Osteoblast (primary cell): ENCODE data around the gene STK32B. TPM values are rescaled to one million over a fixed set of nuclear protein-coding genes. Genes with fewer than 3 reads are reported as not detected.

ENCODE experiments used
- DNase-seq: peaks from one replicate; pipeline ENCODE4 v3.0.0; 2011; ENCODE audit warnings: low spot score, mixed read lengths; ENCODE audit not compliant: insufficient read length; ENCODE audit errors: missing footprints
- H2AFZ ChIP-seq: 2 replicates; pipeline ENCODE4 v1.6.0; 2011; ENCODE audit warnings: mild to moderate bottlenecking, low read length
- H3K27ac ChIP-seq: 2 replicates; pipeline ENCODE4 v1.5.1; 2011; ENCODE audit warnings: mild to moderate bottlenecking, low read depth, low read length, moderate library complexity
- H3K27me3 ChIP-seq: 2 replicates; pipeline ENCODE4 v1.6.0; 2012; ENCODE audit warnings: mild to moderate bottlenecking, control low read depth, inconsistent platforms, low read length, moderate library complexity; ENCODE audit not compliant: insufficient read depth
- H3K36me3 ChIP-seq: 2 replicates; pipeline ENCODE4 v1.5.1; 2011; ENCODE audit warnings: mild to moderate bottlenecking, low read length, control low read depth, moderate library complexity; ENCODE audit not compliant: insufficient read depth
- H3K4me1 ChIP-seq: 2 replicates; pipeline ENCODE4 v1.5.1; 2011; ENCODE audit warnings: mild to moderate bottlenecking, low read length, control low read depth, moderate library complexity; ENCODE audit not compliant: insufficient read depth
- H3K4me2 ChIP-seq: 2 replicates; pipeline ENCODE4 v1.6.0; 2011; ENCODE audit warnings: mild to moderate bottlenecking, low read length; ENCODE audit not compliant: insufficient read depth
- H3K4me3 ChIP-seq: fragments of 200-600 bp; sonication (generic); 3 replicates; pipeline ENCODE4 v1.5.1; 2012; ENCODE audit warnings: mild to moderate bottlenecking, low read length, inconsistent platforms; ENCODE audit not compliant: insufficient read depth
- H3K79me2 ChIP-seq: 2 replicates; pipeline ENCODE4 v1.6.0; 2012; ENCODE audit warnings: mild to moderate bottlenecking, low read length, control low read depth, inconsistent platforms; ENCODE audit not compliant: insufficient read depth
- H3K9me3 ChIP-seq: 2 replicates; pipeline ENCODE4 v1.5.1; 2011; ENCODE audit warnings: low read depth, low read length, control low read depth
- H4K20me1 ChIP-seq: 2 replicates; pipeline ENCODE4 v1.6.0; 2012; ENCODE audit warnings: mild to moderate bottlenecking, low read length, control low read depth; ENCODE audit not compliant: insufficient read depth
- total RNA-seq: library from RNA; depleted of rRNA; stranded (reverse); fragments of >200 nt; gene quantifications from 2 replicates; pipeline ENCODE4 v1.2.3, GENCODE V29; 2012
- TF ChIP-seq, protein P1 (sequence below): IDR thresholded peaks from 2 replicates; pipeline ENCODE4 v1.5.1; 2011; ENCODE audit warnings: mild to moderate bottlenecking, low read depth, low read length, moderate library complexity; ENCODE audit errors: extremely low read depth

Gene STK32B
- total RNA-seq, 1 donor = 1.1 TPM

DNA sequence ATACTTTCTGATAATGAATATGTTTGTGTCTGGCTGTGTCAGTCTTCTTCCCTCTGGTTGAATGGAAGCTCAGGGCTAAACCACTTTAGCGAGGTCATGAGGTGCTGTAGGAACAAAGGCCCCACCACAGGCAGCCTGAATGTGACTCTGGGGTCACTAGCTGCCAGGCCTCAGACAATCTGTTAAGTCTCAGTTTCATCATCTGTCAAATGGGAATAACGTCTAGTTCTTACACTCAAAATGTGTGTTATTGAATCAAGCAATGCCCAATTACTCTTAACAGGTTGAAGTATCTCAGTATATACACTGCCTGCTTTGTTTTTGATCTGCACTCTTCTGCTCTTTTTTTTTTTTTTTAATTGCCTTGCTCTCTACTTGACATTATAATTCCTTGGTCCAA is 148.6 kb downstream of the STK32B start:
- no peaks in the 10 kb centered on the region for H3K36me3 ChIP-seq
- H2AFZ ChIP-seq = no peak overlapping the region
- no peak overlapping the region for H3K4me3 ChIP-seq
- H3K79me2 ChIP-seq = no peaks in the 10 kb centered on the region
- DNase-seq = no peak
- no peaks in the 10 kb centered on the region for H3K9me3 ChIP-seq
- no peaks in the 10 kb centered on the region for H3K4me1 ChIP-seq
- H3K4me2 ChIP-seq = no peak overlapping the region
- H3K27ac ChIP-seq = no peak overlapping the region
- TF ChIP-seq, protein P1, sequence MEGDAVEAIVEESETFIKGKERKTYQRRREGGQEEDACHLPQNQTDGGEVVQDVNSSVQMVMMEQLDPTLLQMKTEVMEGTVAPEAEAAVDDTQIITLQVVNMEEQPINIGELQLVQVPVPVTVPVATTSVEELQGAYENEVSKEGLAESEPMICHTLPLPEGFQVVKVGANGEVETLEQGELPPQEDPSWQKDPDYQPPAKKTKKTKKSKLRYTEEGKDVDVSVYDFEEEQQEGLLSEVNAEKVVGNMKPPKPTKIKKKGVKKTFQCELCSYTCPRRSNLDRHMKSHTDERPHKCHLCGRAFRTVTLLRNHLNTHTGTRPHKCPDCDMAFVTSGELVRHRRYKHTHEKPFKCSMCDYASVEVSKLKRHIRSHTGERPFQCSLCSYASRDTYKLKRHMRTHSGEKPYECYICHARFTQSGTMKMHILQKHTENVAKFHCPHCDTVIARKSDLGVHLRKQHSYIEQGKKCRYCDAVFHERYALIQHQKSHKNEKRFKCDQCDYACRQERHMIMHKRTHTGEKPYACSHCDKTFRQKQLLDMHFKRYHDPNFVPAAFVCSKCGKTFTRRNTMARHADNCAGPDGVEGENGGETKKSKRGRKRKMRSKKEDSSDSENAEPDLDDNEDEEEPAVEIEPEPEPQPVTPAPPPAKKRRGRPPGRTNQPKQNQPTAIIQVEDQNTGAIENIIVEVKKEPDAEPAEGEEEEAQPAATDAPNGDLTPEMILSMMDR = no peak
- H3K27me3 ChIP-seq = no peaks in the 10 kb centered on the region
- H4K20me1 ChIP-seq = no peaks in the 10 kb centered on the region

DNA sequence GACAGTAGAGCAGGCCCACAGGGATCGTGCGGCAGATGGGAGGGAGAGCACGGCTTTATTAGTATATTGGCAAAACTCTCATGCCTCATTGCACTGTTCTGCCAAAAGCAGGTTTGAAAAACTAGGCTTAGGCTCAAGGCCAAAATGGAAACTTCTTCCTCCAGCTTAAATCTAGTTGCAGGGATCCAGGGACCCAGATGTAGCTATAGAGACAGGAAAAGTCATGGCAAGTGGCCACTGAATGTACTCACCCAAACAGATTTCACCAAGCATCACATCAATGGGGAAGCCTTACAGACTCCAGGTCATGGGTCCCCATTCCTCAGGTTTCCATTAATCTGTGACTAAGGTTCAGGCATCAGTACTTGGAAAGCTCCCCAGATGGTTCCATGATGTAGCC is 149.2 kb downstream of the STK32B start:
- no peak overlapping the region for H3K4me2 ChIP-seq
- H3K4me3 ChIP-seq = no peak overlapping the region
- H3K27ac ChIP-seq = no peak overlapping the region
- no peak for DNase-seq
- no peaks in the 10 kb centered on the region for H3K79me2 ChIP-seq
- H3K27me3 ChIP-seq = no peaks in the 10 kb centered on the region
- H3K4me1 ChIP-seq = no peaks in the 10 kb centered on the region
- H3K9me3 ChIP-seq = no peaks in the 10 kb centered on the region
- H2AFZ ChIP-seq = no peak overlapping the region
- no peaks in the 10 kb centered on the region for H4K20me1 ChIP-seq
- no peaks in the 10 kb centered on the region for H3K36me3 ChIP-seq
- TF ChIP-seq, protein P1 = no peak

DNA sequence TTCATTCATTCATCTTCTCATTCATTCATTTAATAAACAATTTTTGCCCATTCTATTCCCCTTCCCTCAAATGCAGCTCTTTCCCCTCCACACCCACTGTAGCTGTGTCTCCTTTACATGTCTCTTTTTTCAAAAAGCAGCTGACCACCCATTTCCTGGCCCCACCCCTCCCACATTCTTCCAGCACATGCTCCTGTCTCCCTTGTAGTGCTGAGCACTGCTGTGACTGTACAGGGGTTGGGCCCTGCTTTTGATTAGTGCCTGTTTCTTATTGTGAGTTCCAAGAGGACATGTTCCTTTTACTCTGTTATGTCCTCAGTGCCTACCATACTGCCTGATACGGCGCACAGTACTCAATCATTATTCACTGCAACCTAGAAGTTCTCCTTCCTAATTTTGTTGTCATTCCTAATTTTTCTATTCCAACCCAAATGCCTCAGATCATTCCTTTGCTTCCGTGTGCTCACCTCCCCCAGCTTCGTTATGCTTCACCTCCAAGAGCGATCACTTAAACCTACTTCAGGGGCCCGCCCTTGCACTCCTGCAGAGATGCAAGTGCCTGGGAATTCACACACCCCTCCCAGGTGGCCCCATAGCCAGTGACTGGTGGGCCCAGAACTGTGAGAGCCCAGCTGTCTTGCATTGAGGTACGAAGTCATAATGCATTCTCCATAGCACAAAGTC is 152.2 kb downstream of the STK32B start:
- H3K79me2 ChIP-seq = no peaks in the 10 kb centered on the region
- no peaks in the 10 kb centered on the region for H4K20me1 ChIP-seq
- no peaks in the 10 kb centered on the region for H3K36me3 ChIP-seq
- H2AFZ ChIP-seq = no peak overlapping the region
- no peaks in the 10 kb centered on the region for H3K27me3 ChIP-seq
- no peak for DNase-seq
- no peaks in the 10 kb centered on the region for H3K9me3 ChIP-seq
- H3K27ac ChIP-seq = no peak overlapping the region
- TF ChIP-seq, protein P1 = no peak
- peaks cover 12% of the 10 kb centered on the region for H3K4me1 ChIP-seq
- no peak overlapping the region for H3K4me3 ChIP-seq
- H3K4me2 ChIP-seq = no peak overlapping the region

DNA sequence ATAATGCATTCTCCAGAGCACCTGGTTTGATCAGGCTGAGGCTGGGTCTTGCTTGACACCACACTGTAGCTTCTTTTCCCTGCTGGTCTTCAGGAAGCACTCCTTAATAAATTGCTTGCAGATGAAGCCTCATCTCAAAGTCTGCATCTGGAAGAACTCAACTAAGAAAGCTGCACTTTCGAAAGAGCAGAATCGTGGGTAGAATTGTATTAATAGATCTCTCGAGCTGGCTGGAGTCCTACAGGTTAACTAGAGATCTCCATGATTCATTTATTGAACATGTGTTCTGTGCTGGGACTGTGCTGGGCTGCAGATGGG is 152.7 kb downstream of the STK32B start:
- Histone ChIP-seq H3K79me2 (no peaks in the 10 kb centered on the region), H3K36me3 (no peaks in the 10 kb centered on the region), H3K4me2 (no peak overlapping the region), H3K4me1 (peaks cover 12% of the 10 kb centered on the region), H3K4me3 (no peak overlapping the region), H3K9me3 (no peaks in the 10 kb centered on the region), H4K20me1 (no peaks in the 10 kb centered on the region), H2AFZ (no peak overlapping the region), H3K27ac (no peak overlapping the region), H3K27me3 (no peaks in the 10 kb centered on the region)
- DNase-seq = no peak
- TF ChIP-seq, protein P1 = no peak
